ENCODE results near the gene FICD.
A peak's percentile ranks its signal among the peaks of the same experiment; 100 is the strongest.
"Not testable (repeated sequence)": the region's sequence is repeated elsewhere in the genome, so short reads cannot be mapped to it uniquely, and the experiment has no call there.

FICD gene

GRCh38 chr12:108514973-108515814, at the start of gene FICD:
TSS of gene FICD (plus strand) at chr12:108515277. CDS start at chr12:108516973, 1,696 bp downstream.
- peak; percentile 98 for DNase-seq

- DNase-seq, result no peak
Observed at GRCh38 chr12:108465417-108465816, 49.7 kb upstream of the FICD start.

GRCh38 chr12:108468196-108468968, 46.7 kb upstream of the FICD start:
- peak; percentile 20 for DNase-seq

GRCh38 chr12:108473400-108474055, 41.5 kb upstream of the FICD start:
- no peak for DNase-seq

- DNase-seq, result no peak
Observed at GRCh38 chr12:108475396-108475795, 39.7 kb upstream of the FICD start.

- DNase-seq, result no peak
Observed at GRCh38 chr12:108477055-108477880, 37.8 kb upstream of the FICD start.

- no peak for DNase-seq
Observed at GRCh38 chr12:108477881-108478259, 37.2 kb upstream of the FICD start.

GRCh38 chr12:108478611-108479206, 36.4 kb upstream of the FICD start:
- no peak for DNase-seq

- no peak for DNase-seq
Observed at GRCh38 chr12:108479364-108480070, 35.6 kb upstream of the FICD start.

- DNase-seq, result no peak
Observed at GRCh38 chr12:108482717-108483212, 32.3 kb upstream of the FICD start.

- DNase-seq, result no peak
Observed at GRCh38 chr12:108483213-108484059, 31.6 kb upstream of the FICD start.

- no peak for DNase-seq
Observed at GRCh38 chr12:108484431-108484830, 30.6 kb upstream of the FICD start.

GRCh38 chr12:108484845-108485244, 30.2 kb upstream of the FICD start:
- DNase-seq, result no peak

- DNase-seq, result not testable (repeated sequence)
Observed at GRCh38 chr12:108485371-108485770, 29.7 kb upstream of the FICD start.

- DNase-seq, result not testable (repeated sequence)
Observed at GRCh38 chr12:108487029-108487428, 28.0 kb upstream of the FICD start.

- DNase-seq, result no peak
Observed at GRCh38 chr12:108491256-108491655, 23.8 kb upstream of the FICD start.

GRCh38 chr12:108495054-108495453, 20.0 kb upstream of the FICD start:
- peak; percentile 20 for DNase-seq

GRCh38 chr12:108495823-108496579, 19.1 kb upstream of the FICD start:
- no peak for DNase-seq

- DNase-seq, result no peak
Observed at GRCh38 chr12:108498136-108498535, 16.9 kb upstream of the FICD start.

GRCh38 chr12:108502922-108503321, 12.2 kb upstream of the FICD start:
- DNase-seq, result no peak
